ENCODE results near the gene CST2.
"Not testable (repeated sequence)": the region's sequence is repeated elsewhere in the genome, so short reads cannot be mapped to it uniquely, and the experiment has no call there.

GRCh38 chr20:23777380-23777779 lies 49.1 kb downstream of the CST2 start:
- not testable (repeated sequence) for TF ChIP-seq CTCF (IDR thresholded peaks at IDR 0.05); ZFX (IDR thresholded peaks at IDR 0.05; ENCODE audit: borderline replicate concordance)

All from 22Rv1 (cell line).